Epithelial cell of esophagus (primary cell): ENCODE data around the gene ADAMTSL2.

Experiments used
- DNase-seq: peaks from one replicate; pipeline ENCODE4 v3.0.0; 2010; ENCODE audit warnings: low read depth
- H3K4me3 ChIP-seq: 2 replicates; pipeline ENCODE4 v1.5.1; 2011; ENCODE audit warnings: mild to moderate bottlenecking, low read length, control low read depth
- CTCF ChIP-seq: IDR thresholded peaks from 2 replicates; pipeline ENCODE4 v1.5.1; 2011; ENCODE audit warnings: low read depth, mild to moderate bottlenecking, low read length, control low read depth, inconsistent platforms; ENCODE audit not compliant: insufficient read depth; ENCODE audit errors: missing control alignments

ADAMTSL2 gene

GRCh38 chr9:133529874-133530273, 4.6 kb upstream of the ADAMTSL2 start:
- TF ChIP-seq CTCF: no peak
- H3K4me3 ChIP-seq: no peak overlapping the region
- DNase-seq: no peak

GRCh38 chr9:133531293-133531692, 3.2 kb upstream of the ADAMTSL2 start:
- no peak for DNase-seq
- H3K4me3 ChIP-seq: no peak overlapping the region
- no peak for TF ChIP-seq CTCF

GRCh38 chr9:133532937-133533668, 1.4 kb upstream of the ADAMTSL2 start:
- peak; percentile 52 for TF ChIP-seq CTCF
- peak; percentile 51 for DNase-seq

GRCh38 chr9:133533857-133534256, 647 bp upstream of the ADAMTSL2 start:
- H3K4me3 ChIP-seq: no peak overlapping the region
- no peak for DNase-seq
- no peak for TF ChIP-seq CTCF

More at GRCh38 chr9:133532937-133533668, 1.4 kb upstream of the ADAMTSL2 start:
- H3K4me3 ChIP-seq: no peak overlapping the region

- TF ChIP-seq CTCF: no peak
- no peak overlapping the region for H3K4me3 ChIP-seq
- no peak for DNase-seq
These were observed 888 bp downstream of the ADAMTSL2 start for GRCh38 chr9:133535306-133535877.

- H3K4me3 ChIP-seq: no peak overlapping the region
- DNase-seq: no peak
- no peak for TF ChIP-seq CTCF
These were observed 1.6 kb downstream of the ADAMTSL2 start for GRCh38 chr9:133536080-133536479.

- no peak overlapping the region for H3K4me3 ChIP-seq
- no peak for DNase-seq
- no peak for TF ChIP-seq CTCF
These were observed 2.0 kb downstream of the ADAMTSL2 start for GRCh38 chr9:133536536-133536935.
